Astrocyte (in vitro differentiated cells and primary cell): ENCODE results near the gene ATF2. TPM values are rescaled to one million over a fixed set of nuclear protein-coding genes. Genes with fewer than 3 reads are reported as not detected.

Experiments
- DNase-seq: peaks from one replicate; pipeline ENCODE4 v3.0.0-alpha.2; 2010; ENCODE audit warnings: low read depth
- FAIRE-seq: peaks from 2 replicates; lab custom pipeline; 2011; peaks lifted over from hg19 to GRCh38; lab: Jason Lieb, UNC
- H2AFZ ChIP-seq: 2 replicates; pipeline ENCODE4 v1.6.0; 2012; ENCODE audit warnings: low read depth, low read length, inconsistent platforms
- H3K27ac ChIP-seq: 2 replicates; pipeline ENCODE4 v1.5.1; 2011; ENCODE audit warnings: low read depth, low read length, inconsistent platforms
- H3K27me3 ChIP-seq: 2 replicates; pipeline ENCODE4 v1.6.0; 2011; ENCODE audit warnings: low read length, inconsistent platforms; ENCODE audit not compliant: insufficient read depth
- H3K36me3 ChIP-seq: 2 replicates; pipeline ENCODE4 v1.5.1; 2011; ENCODE audit warnings: low read length, inconsistent platforms; ENCODE audit not compliant: insufficient read depth
- H3K4me1 ChIP-seq: 2 replicates; pipeline ENCODE4 v1.5.1; 2011; ENCODE audit warnings: low read length, inconsistent platforms; ENCODE audit not compliant: insufficient read depth
- H3K4me2 ChIP-seq: 2 replicates; pipeline ENCODE4 v1.6.0; 2012; ENCODE audit warnings: low read length, inconsistent platforms
- H3K4me3 ChIP-seq: 2 replicates; pipeline ENCODE4 v1.5.1; 2011; ENCODE audit warnings: low read depth, mild to moderate bottlenecking, low read length, inconsistent platforms; ENCODE audit not compliant: insufficient read depth
- H3K79me2 ChIP-seq: 2 replicates; pipeline ENCODE4 v1.6.0; 2012; ENCODE audit warnings: mild to moderate bottlenecking, low read length, inconsistent platforms; ENCODE audit not compliant: insufficient read depth
- H3K9ac ChIP-seq: 2 replicates; pipeline ENCODE4 v1.6.0; 2012; ENCODE audit warnings: mild to moderate bottlenecking, low read length, inconsistent platforms
- H3K9me3 ChIP-seq: 2 replicates; pipeline ENCODE4 v1.5.1; 2012; ENCODE audit warnings: low read depth, mild to moderate bottlenecking, low read length, inconsistent platforms; ENCODE audit not compliant: insufficient read depth
- H4K20me1 ChIP-seq: 2 replicates; pipeline ENCODE4 v1.6.0; 2012; ENCODE audit warnings: low read length, inconsistent platforms; ENCODE audit not compliant: insufficient read depth
- H3K27ac Mint-ChIP-seq: one replicate; pipeline ENCODE4 v1.8.0; 2021; ENCODE audit warnings: mild to moderate bottlenecking, mixed read lengths; ENCODE audit not compliant: unreplicated experiment
- H3K27me3 Mint-ChIP-seq: one replicate; pipeline ENCODE4 v1.8.0; 2021; ENCODE audit warnings: low read depth, mixed read lengths; ENCODE audit not compliant: unreplicated experiment
- H3K36me3 Mint-ChIP-seq: one replicate; pipeline ENCODE4 v1.8.0; 2021; ENCODE audit warnings: low read depth, mixed read lengths; ENCODE audit not compliant: unreplicated experiment
- H3K4me1 Mint-ChIP-seq: one replicate; pipeline ENCODE4 v1.8.0; 2021; ENCODE audit warnings: low read depth, mixed read lengths; ENCODE audit not compliant: unreplicated experiment
- H3K4me3 Mint-ChIP-seq: one replicate; pipeline ENCODE4 v1.8.0; 2021; ENCODE audit warnings: mild to moderate bottlenecking, moderate library complexity, mixed read lengths; ENCODE audit not compliant: unreplicated experiment
- H3K9me3 Mint-ChIP-seq: one replicate; pipeline ENCODE4 v1.8.0; 2021; ENCODE audit warnings: mild to moderate bottlenecking, mixed read lengths; ENCODE audit not compliant: unreplicated experiment
- CTCF ChIP-seq: IDR thresholded peaks from 2 replicates; pipeline ENCODE4 v1.5.1; 2011; ENCODE audit warnings: low read depth, mild to moderate bottlenecking, inconsistent platforms, low read length, moderate library complexity; ENCODE audit not compliant: insufficient read depth
- EZH2 ChIP-seq: IDR thresholded peaks from 2 replicates; pipeline ENCODE4 v1.6.1; 2012; ENCODE audit warnings: mild to moderate bottlenecking, low read length, inconsistent platforms; ENCODE audit not compliant: insufficient read depth
- total RNA-seq: library from RNA; stranded (reverse); gene quantifications from 2 replicates; pipeline ENCODE4 v1.2.1, GENCODE V29; 2021

The ATF2 gene
- total RNA-seq, 1 donor from 2014 or later = 54.7 TPM

DNA sequence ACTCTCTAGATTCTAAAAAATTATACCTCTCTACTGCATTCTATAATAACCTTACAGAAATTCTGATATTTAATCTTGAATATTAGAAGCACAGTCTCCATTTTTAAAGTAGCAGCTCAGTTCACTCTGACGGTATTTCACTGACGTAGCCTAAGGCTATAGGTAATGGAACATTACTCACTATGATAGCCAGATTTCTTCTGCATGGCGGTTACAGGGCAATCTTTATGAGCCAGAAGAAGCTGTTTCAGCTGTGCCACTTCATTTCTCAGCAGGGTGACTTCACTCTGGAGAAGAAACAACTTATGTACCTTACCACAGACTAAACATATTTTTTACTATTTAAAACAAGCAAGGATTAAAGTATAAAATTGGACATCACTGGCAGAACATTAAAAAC is 87.5 kb downstream of the ATF2 start:
- H4K20me1 ChIP-seq = no peaks in the 10 kb centered on the region
- no peak for TF ChIP-seq CTCF
- no peak for TF ChIP-seq EZH2
- Mint-ChIP-seq H3K9me3 (peaks cover 2% of the 10 kb centered on the region), H3K27me3 (no peaks in the 10 kb centered on the region), H3K4me1 (no peaks in the 10 kb centered on the region), H3K36me3 (peaks cover 13% of the 10 kb centered on the region), H3K27ac (no peak overlapping the region), H3K4me3 (no peak overlapping the region)
- FAIRE-seq (no peak), DNase-seq (no peak)
- H3K4me1 ChIP-seq = no peaks in the 10 kb centered on the region
- no peak overlapping the region for H3K4me3 ChIP-seq
- no peak overlapping the region for H2AFZ ChIP-seq
- no peak overlapping the region for H3K4me2 ChIP-seq
- H3K9ac ChIP-seq = no peak overlapping the region
- H3K27me3 ChIP-seq = no peaks in the 10 kb centered on the region
- no peaks in the 10 kb centered on the region for H3K9me3 ChIP-seq
- peaks cover 12% of the 10 kb centered on the region for H3K36me3 ChIP-seq
- H3K27ac ChIP-seq = no peak overlapping the region
- H3K79me2 ChIP-seq = peaks cover 3% of the 10 kb centered on the region

GRCh38 chr2:175076272-175076671 is 91.7 kb downstream of the ATF2 start:
- no peak for FAIRE-seq
- no peak overlapping the region for H2AFZ ChIP-seq
- peaks cover 9% of the 10 kb centered on the region for H3K36me3 Mint-ChIP-seq

More at GRCh38 chr2:175076272-175076671, 91.7 kb downstream of the ATF2 start:
- Mint-ChIP-seq H3K27ac (no peak overlapping the region), H3K9me3 (no peaks in the 10 kb centered on the region), H3K4me1 (no peaks in the 10 kb centered on the region), H3K27me3 (no peaks in the 10 kb centered on the region), H3K4me3 (no peak overlapping the region)
- no peaks in the 10 kb centered on the region for H3K79me2 ChIP-seq
- DNase-seq = no peak
- H3K9ac ChIP-seq = no peak overlapping the region
- H3K4me1 ChIP-seq = no peaks in the 10 kb centered on the region
- H3K9me3 ChIP-seq = no peaks in the 10 kb centered on the region
- H3K4me2 ChIP-seq = no peak overlapping the region
- no peaks in the 10 kb centered on the region for H3K27me3 ChIP-seq
- H3K4me3 ChIP-seq = no peak overlapping the region
- no peak for TF ChIP-seq CTCF
- TF ChIP-seq EZH2 = no peak
- H4K20me1 ChIP-seq = no peaks in the 10 kb centered on the region
- H3K27ac ChIP-seq = no peak overlapping the region
- H3K36me3 ChIP-seq = peaks cover 13% of the 10 kb centered on the region
